Measurements from ENCODE around the gene SFT2D3.

DNA sequence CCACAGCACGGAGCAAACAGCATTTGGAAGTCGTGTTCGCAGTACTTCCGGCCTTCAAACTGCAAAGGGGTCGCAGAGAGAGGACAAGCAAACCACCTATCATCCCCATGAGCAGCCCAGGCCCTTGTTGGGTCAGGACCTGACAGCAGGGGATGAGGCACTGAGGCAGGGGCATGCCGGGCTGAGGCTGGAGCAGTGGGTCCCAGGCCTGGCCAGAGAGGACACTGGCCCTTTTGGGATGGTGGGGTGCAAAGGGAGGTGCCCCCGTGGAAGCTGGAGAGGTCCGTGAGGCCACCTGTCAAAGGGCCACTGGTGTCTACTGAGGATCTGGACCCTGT, 46.5 kb upstream of the SFT2D3 start:
- TF ChIP-seq, protein P1, sequence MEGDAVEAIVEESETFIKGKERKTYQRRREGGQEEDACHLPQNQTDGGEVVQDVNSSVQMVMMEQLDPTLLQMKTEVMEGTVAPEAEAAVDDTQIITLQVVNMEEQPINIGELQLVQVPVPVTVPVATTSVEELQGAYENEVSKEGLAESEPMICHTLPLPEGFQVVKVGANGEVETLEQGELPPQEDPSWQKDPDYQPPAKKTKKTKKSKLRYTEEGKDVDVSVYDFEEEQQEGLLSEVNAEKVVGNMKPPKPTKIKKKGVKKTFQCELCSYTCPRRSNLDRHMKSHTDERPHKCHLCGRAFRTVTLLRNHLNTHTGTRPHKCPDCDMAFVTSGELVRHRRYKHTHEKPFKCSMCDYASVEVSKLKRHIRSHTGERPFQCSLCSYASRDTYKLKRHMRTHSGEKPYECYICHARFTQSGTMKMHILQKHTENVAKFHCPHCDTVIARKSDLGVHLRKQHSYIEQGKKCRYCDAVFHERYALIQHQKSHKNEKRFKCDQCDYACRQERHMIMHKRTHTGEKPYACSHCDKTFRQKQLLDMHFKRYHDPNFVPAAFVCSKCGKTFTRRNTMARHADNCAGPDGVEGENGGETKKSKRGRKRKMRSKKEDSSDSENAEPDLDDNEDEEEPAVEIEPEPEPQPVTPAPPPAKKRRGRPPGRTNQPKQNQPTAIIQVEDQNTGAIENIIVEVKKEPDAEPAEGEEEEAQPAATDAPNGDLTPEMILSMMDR (IDR thresholded peaks at IDR 0.05): no peak
- TF ChIP-seq POLR2A (IDR thresholded peaks at IDR 0.05): no peak

Measured in esophagus squamous epithelium (tissue), 4 donors.